ENCODE measurements around the gene RPS6KA3.

DNA sequence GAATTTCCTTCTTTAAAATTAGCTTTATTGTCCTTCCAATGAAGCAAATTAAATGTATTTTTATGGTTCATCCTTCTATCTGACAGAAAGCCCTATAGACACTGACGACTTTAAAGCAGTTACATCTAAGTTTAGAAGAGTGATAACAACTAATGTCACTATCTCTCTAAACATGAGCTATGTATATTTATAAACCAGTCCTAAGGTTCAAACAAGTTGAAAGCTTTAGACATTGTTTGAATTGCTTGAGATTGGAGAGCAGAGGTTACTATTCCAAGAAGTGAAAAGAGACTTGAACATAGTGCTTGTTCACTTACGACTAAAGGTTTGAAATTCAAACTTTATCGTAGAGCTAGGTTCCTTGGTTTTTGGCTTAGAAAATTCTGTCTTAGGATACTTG lies 94.8 kb downstream of the RPS6KA3 start:
- TF ChIP-seq, protein P1, sequence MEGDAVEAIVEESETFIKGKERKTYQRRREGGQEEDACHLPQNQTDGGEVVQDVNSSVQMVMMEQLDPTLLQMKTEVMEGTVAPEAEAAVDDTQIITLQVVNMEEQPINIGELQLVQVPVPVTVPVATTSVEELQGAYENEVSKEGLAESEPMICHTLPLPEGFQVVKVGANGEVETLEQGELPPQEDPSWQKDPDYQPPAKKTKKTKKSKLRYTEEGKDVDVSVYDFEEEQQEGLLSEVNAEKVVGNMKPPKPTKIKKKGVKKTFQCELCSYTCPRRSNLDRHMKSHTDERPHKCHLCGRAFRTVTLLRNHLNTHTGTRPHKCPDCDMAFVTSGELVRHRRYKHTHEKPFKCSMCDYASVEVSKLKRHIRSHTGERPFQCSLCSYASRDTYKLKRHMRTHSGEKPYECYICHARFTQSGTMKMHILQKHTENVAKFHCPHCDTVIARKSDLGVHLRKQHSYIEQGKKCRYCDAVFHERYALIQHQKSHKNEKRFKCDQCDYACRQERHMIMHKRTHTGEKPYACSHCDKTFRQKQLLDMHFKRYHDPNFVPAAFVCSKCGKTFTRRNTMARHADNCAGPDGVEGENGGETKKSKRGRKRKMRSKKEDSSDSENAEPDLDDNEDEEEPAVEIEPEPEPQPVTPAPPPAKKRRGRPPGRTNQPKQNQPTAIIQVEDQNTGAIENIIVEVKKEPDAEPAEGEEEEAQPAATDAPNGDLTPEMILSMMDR (IDR thresholded peaks at IDR 0.05): no peak
- TF ChIP-seq POLR2A (IDR thresholded peaks at IDR 0.05): no peak

All from Peyer's patch (tissue), 4 donors.